ENCODE measurements around the gene TBC1D4.

DNA sequence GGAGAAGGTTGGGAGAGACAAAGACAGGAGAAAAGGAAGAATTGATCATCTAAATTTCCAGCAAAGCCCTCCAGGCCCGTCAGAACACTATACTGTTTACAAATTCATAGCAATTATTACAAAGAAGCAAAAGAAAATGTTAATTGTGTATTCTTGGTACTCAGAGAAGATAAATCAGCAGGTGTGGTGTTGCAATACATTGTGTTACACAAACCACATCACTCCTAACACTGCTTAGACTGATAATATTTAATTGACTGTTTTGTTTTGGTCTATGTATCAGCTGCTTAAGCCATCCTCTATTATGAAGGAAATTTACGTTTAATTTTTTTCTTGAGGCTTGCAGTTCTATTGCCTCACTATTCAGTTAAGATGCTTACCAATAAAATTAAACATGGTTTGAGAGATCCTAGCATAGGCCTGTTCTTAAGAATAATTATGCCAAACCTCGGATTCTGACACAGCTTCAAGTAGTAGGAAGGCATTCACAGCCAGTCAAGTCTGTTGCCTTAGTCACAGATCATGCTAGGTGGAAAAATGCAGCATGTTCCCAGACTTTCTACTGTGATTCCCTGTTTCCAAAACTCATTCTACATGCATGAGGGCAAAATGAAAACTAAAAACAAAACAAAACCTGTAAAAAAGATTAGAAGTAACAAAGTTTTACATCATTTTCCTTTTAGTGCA lies 129.2 kb downstream of the TBC1D4 start:
- TF ChIP-seq ARID1B (IDR thresholded peaks at IDR 0.05), result no peak
- no peak for TF ChIP-seq SP2 (IDR thresholded peaks at IDR 0.05; ENCODE audit: extremely low read depth, low read depth, low read length, poor library complexity, severe bottlenecking)

All from K562 (cell line).